Mucosa of descending colon (tissue), 3 donors: ENCODE results near the gene PPP2R5C. TPM values are rescaled to one million over a fixed set of nuclear protein-coding genes. Genes with fewer than 3 reads are reported as not detected.

Experiments used
- ATAC-seq: fragments of 200-7000 bp; cut with Tn5 transposase; one replicate; pipeline ENCODE4 v1.9.1; 2020; ENCODE audit warnings: mild to moderate bottlenecking, moderate library complexity
- DNase-seq, 3 donors: peaks; one replicate each; pipeline ENCODE4 v3.0.0-alpha.2; 2020
- H3K36me3 ChIP-seq: fragments of 200-600 bp; one replicate; pipeline ENCODE4 v1.8.0; 2021; ENCODE audit warnings: low read depth, mild to moderate bottlenecking
- H3K4me1 ChIP-seq: fragments of 200-600 bp; one replicate; pipeline ENCODE4 v1.8.0; 2021; ENCODE audit warnings: low read depth, mild to moderate bottlenecking
- H3K4me3 ChIP-seq: fragments of 200-600 bp; one replicate; pipeline ENCODE4 v1.8.0; 2021; ENCODE audit warnings: mild to moderate bottlenecking
- H3K9me3 ChIP-seq: fragments of 200-600 bp; one replicate; pipeline ENCODE4 v1.8.0; 2021; ENCODE audit warnings: mild to moderate bottlenecking
- intact Hi-C, 2 donors: fragments of 100-400 bp; cut with DNase I in 1 of 2; cut with micrococcal nuclease in 1 of 2; formaldehyde crosslinking; loops; one replicate each; pipeline versions ENCODE4 v1.11.0 to v1.11.1; 2022; cut with DNase I, micrococcal nuclease
- total RNA-seq, 3 donors: library from RNA; stranded (reverse); fragmentation: NEBNext Ultra II Directional in 2 of 3; extraction: Animal tissue kit (Norgen Biotek cat#: 25700) in 2 of 3; gene quantifications; one replicate each; pipeline versions ENCODE4 v1.2.1 to v1.2.4, GENCODE V29; 2021 to 2023
- TF ChIP-seq, protein P1 (sequence below): fragments of 200-600 bp; IDR thresholded peaks from one replicate; pipeline ENCODE4 v1.8.0; 2022; ENCODE audit warnings: antibody characterized with exemption, mild to moderate bottlenecking
- donor health status: DM: no; HTN: no; CAD: no; lungs with moderate emphysema.
- donor health status: DM: no; HTN: no; CAD: no.
- donor health status: DM: no; HTN: yes; CAD: no.

PPP2R5C gene
- total RNA-seq, 3 donors from 2014 or later = 131 to 173 (median 160) TPM

DNA sequence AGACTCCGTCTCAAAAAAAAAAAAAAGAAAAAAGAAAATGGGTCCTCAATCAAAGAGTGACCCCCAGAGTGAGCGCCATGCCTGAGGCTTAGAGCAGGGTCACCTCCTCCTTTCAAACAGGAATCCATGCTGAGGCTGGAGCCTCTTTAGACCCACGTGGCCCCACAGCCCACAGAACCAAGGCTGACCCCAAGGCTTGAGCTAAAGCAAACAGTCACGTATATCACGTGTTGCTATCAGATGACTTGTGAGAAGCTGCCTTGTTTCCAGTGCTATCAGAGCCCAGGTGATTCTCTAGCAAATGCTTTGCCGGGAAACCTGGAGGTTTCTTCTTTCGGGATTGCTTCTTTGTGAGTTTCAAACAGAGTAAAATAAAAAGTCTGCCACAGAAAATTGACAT lies 171.2 kb downstream of the PPP2R5C start:
- DNase-seq (no peak), ATAC-seq (no peak)
- intact Hi-C loops = no loop called here
- H3K9me3 ChIP-seq = no peaks in the 10 kb centered on the region
- H3K36me3 ChIP-seq = no peaks in the 10 kb centered on the region
- no peak overlapping the region for H3K4me3 ChIP-seq
- H3K4me1 ChIP-seq = no peaks in the 10 kb centered on the region
- TF ChIP-seq, protein P1, sequence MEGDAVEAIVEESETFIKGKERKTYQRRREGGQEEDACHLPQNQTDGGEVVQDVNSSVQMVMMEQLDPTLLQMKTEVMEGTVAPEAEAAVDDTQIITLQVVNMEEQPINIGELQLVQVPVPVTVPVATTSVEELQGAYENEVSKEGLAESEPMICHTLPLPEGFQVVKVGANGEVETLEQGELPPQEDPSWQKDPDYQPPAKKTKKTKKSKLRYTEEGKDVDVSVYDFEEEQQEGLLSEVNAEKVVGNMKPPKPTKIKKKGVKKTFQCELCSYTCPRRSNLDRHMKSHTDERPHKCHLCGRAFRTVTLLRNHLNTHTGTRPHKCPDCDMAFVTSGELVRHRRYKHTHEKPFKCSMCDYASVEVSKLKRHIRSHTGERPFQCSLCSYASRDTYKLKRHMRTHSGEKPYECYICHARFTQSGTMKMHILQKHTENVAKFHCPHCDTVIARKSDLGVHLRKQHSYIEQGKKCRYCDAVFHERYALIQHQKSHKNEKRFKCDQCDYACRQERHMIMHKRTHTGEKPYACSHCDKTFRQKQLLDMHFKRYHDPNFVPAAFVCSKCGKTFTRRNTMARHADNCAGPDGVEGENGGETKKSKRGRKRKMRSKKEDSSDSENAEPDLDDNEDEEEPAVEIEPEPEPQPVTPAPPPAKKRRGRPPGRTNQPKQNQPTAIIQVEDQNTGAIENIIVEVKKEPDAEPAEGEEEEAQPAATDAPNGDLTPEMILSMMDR = no peak

DNA sequence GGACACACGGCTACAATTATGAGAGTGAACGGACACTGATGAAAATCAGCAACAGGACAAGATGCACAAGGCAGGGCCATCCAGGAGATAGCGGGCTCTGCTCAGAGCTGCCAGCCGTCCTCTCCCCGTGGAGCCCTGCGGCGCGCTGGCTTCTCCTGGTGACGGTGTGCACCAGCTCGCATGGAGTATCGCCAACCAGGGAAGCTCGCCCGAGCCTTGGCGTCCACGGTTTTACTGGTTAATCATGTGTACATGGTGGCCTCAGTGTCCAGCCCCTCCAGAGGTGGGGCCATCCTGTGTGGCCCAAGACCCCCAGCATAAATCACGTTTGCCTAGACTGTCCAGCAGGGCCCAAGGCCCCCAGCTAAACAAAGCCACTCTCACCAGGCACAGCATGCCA lies 171.7 kb downstream of the PPP2R5C start:
- ATAC-seq (no peak), DNase-seq (no peak)
- Histone ChIP-seq H3K9me3 (no peaks in the 10 kb centered on the region), H3K4me1 (no peaks in the 10 kb centered on the region), H3K36me3 (no peaks in the 10 kb centered on the region), H3K4me3 (no peak overlapping the region)
- intact Hi-C loops = no loop called here
- TF ChIP-seq, protein P1 = no peak

DNA sequence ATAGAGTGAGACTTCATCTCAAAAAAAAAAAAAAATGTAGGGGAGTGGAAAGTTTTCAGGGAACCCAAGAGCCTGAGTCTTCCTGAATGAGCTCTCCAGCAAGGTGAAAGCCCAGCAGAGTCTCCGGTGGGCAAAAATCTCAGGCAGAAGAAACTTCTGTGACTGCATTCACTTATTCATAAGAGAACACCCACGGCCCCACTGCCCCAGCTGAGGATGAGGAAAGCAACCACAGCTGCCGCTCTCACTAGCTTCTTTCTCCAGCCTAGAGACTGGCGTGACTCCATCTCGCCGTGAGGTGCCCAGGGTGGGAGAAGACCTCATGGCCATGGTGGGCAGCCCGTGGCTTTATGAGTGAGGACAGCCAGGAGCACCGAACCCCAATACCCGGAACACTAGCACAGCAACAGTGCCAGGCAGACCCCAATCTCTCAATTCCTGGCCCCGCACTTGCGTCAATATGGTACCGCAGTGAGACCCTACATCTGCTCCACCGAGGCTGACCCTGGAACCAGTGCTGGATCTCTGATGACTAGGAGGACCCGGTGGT lies 173.2 kb downstream of the PPP2R5C start:
- H3K36me3 ChIP-seq = no peaks in the 10 kb centered on the region
- H3K4me3 ChIP-seq = no peak overlapping the region
- no peak for DNase-seq
- intact Hi-C loops = no loop called here
- H3K4me1 ChIP-seq = no peaks in the 10 kb centered on the region
- no peak for ATAC-seq
- H3K9me3 ChIP-seq = no peaks in the 10 kb centered on the region
- TF ChIP-seq, protein P1 = no peak

DNA sequence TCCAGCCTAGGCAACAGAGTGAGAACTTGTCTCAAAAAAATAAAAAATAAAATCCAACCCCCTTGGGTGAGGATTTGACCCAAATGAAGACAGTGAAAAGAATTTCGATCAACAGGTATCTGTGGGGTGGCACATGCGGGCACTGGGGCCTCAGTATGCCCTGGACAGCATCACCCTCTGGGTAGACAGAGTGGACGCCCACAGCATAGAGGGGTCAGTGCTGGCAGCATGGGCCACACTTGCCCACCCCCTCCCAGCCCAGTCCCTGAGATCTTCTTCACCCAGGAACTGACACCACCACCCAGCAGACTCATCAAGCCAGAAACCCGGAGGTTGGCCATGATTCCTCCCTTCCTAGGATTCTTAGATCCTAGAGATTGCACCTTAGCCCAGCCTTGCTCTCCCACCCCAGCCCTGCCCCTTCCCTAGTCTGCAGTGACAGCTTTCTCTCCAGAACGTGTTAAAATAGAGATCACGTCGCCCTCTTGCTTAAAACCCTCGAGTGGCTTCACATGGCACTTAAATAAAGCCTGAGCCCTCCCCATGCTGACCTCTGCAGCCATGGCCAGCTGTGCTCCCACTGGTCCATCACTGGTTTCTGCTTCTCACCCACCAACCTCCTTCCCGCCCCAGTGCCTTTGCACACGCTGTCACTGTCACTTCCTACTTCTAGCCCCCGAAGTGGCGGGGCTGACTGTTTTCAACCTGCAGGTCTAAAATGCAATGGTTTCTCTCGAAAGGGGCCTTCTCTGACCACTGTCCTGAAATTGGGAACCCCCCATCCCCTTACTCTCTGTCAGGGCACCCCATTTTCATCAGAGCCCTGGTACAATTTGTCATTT lies 176.6 kb downstream of the PPP2R5C start:
- Histone ChIP-seq H3K36me3 (no peaks in the 10 kb centered on the region), H3K4me3 (no peak overlapping the region), H3K9me3 (no peaks in the 10 kb centered on the region), H3K4me1 (no peaks in the 10 kb centered on the region)
- TF ChIP-seq, protein P1 = no peak
- intact Hi-C loops = no loop called here
- ATAC-seq (no peak), DNase-seq (no peak)

DNA sequence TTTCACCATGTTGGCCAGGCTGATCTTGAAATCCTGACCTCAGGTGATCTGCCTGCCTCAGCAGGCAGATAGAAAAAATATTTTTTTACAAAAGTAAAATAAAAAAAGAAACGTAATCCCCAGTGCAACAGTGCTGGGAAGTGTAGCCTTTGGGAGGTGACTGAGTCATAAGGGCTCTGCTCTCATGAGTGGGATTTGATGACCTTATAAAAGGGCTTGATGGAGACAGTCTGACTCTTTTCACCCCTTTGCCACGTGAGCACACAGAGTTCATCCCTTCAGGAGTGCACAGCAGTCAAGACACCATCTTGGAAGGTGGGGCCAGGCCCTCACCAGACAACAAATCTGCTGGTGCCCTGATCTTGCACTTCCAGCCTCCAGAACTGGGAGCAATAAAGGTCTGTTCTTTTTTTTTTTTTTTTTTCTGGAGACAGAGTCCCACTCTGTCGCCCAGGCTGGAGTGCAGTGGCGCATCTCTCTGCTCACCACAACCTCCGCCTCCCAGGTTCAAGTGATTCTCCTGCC lies 178.2 kb downstream of the PPP2R5C start:
- Histone ChIP-seq H3K4me1 (no peaks in the 10 kb centered on the region), H3K36me3 (no peaks in the 10 kb centered on the region), H3K9me3 (no peaks in the 10 kb centered on the region), H3K4me3 (no peak overlapping the region)
- intact Hi-C loops = no loop called here
- ATAC-seq = no peak
- no peak for DNase-seq
- TF ChIP-seq, protein P1 = no peak
